IMR-90 (cell line): ENCODE data around the gene ZXDC. TPM values are rescaled to one million over a fixed set of nuclear protein-coding genes. Genes with fewer than 3 reads are reported as not detected.

ENCODE experiments used
- ATAC-seq: fragments of 200-7000 bp; cut with Tn5 transposase; 2 replicates; pipeline ENCODE4 v1.9.1; 2020; ENCODE audit warnings: low read depth, mild to moderate bottlenecking, moderate library complexity
- BruUV-seq: library from RNA; stranded (reverse); fragments of 400-500 nt; replicated peaks from 2 replicates; lab custom pipeline; 2021; lab: Mats Ljungman, UMichigan
- CTCF ChIA-PET: fragments of 300-600 bp; formaldehyde crosslinking; extraction: SDS; loops from one replicate; lab custom pipeline; 2021; ENCODE audit warnings: antibody characterized with exemption; lab: Yijun Ruan, JAX
- POLR2A ChIA-PET: fragments of 300-600 bp; sonication (Branson Sonifier 250); formaldehyde crosslinking; loops from one replicate; lab custom pipeline; 2022; ENCODE audit warnings: antibody characterized with exemption; ENCODE audit not compliant: unreplicated experiment; lab: Charles Lee
- DNase-seq: peaks from one replicate; pipeline ENCODE4 v3.0.0; 2013
- H2AFZ ChIP-seq: replicated peaks from 2 replicates; pipeline ENCODE3; 2013; ENCODE audit warnings: low read length, mild to moderate bottlenecking; ENCODE audit not compliant: poor library complexity
- H2AK5ac ChIP-seq: 2 replicates; pipeline ENCODE4 v1.6.1; 2013; ENCODE audit warnings: low read depth, low read length, inconsistent platforms
- H2AK9ac ChIP-seq: replicated peaks from 2 replicates; pipeline ENCODE3; 2013; ENCODE audit warnings: mild to moderate bottlenecking, low read depth, low read length, moderate library complexity; ENCODE audit not compliant: poor library complexity
- H2BK120ac ChIP-seq: 2 replicates; pipeline ENCODE4 v1.6.1; 2013; ENCODE audit warnings: low read depth, low read length, inconsistent platforms
- H2BK15ac ChIP-seq: 3 replicates; pipeline ENCODE4 v1.6.1; 2013; ENCODE audit warnings: low read depth, low read length, inconsistent platforms
- H2BK20ac ChIP-seq: 2 replicates; pipeline ENCODE4 v1.6.1; 2013; ENCODE audit warnings: low read depth, mild to moderate bottlenecking, inconsistent platforms, low read length, moderate library complexity
- H2BK5ac ChIP-seq: 2 replicates; pipeline ENCODE4 v1.6.1; 2013; ENCODE audit warnings: mild to moderate bottlenecking, low read depth, low read length, inconsistent platforms; ENCODE audit not compliant: poor library complexity, severe bottlenecking
- H3K14ac ChIP-seq: replicated peaks from 2 replicates; pipeline ENCODE4 v1.6.1; 2013; ENCODE audit warnings: low read depth, low read length, inconsistent platforms
- H3K18ac ChIP-seq: 2 replicates; pipeline ENCODE4 v1.6.1; 2013; ENCODE audit warnings: low read depth, low read length, control low read depth
- H3K23ac ChIP-seq: 2 replicates; pipeline ENCODE4 v1.6.1; 2013; ENCODE audit warnings: low read depth, low read length, inconsistent platforms
- H3K27ac ChIP-seq: 2 replicates; pipeline ENCODE4 v1.5.1; 2013; ENCODE audit warnings: mild to moderate bottlenecking, control low read depth, low read length; ENCODE audit not compliant: insufficient read depth
- H3K27me3 ChIP-seq: 2 replicates; pipeline ENCODE4 v1.6.1; 2013; ENCODE audit warnings: low read length; ENCODE audit not compliant: control insufficient read depth, insufficient read depth
- H3K36me3 ChIP-seq: 2 replicates; pipeline ENCODE4 v1.6.1; 2013; ENCODE audit warnings: low read length, mixed read lengths; ENCODE audit not compliant: control insufficient read depth, insufficient read depth
- H3K4ac ChIP-seq: 2 replicates; pipeline ENCODE4 v1.6.1; 2013; ENCODE audit warnings: low read depth, low read length, inconsistent platforms
- H3K4me1 ChIP-seq: 2 replicates; pipeline ENCODE4 v1.6.1; 2013; ENCODE audit warnings: low read length, mixed read lengths; ENCODE audit not compliant: control insufficient read depth, insufficient read depth
- H3K4me2 ChIP-seq: 2 replicates; pipeline ENCODE4 v1.6.1; 2013; ENCODE audit warnings: low read depth, mild to moderate bottlenecking, control low read depth, low read length, moderate library complexity
- H3K4me3 ChIP-seq: 2 replicates; pipeline ENCODE4 v1.5.1; 2013; ENCODE audit warnings: low read depth, mild to moderate bottlenecking, control low read depth, low read length, moderate library complexity; ENCODE audit not compliant: insufficient read depth
- H3K56ac ChIP-seq: 2 replicates; pipeline ENCODE4 v1.6.1; 2013; ENCODE audit warnings: low read length, inconsistent platforms; ENCODE audit not compliant: insufficient read depth; ENCODE audit errors: extremely low read depth
- H3K79me1 ChIP-seq, 2 experiments: 2 replicates each; pipeline ENCODE4 v1.6.1; 2013; ENCODE audit warnings: low read length in 2 of 2, inconsistent platforms in 1 of 2, low read depth in 1 of 2
- H3K9ac ChIP-seq: 2 replicates; pipeline ENCODE4 v1.6.1; 2013; ENCODE audit warnings: low read depth, low read length, control low read depth
- H3K9me1 ChIP-seq: 2 replicates; pipeline ENCODE4 v1.6.1; 2013; ENCODE audit warnings: low read length, inconsistent platforms; ENCODE audit not compliant: insufficient read depth
- H3K9me3 ChIP-seq: 2 replicates; pipeline ENCODE4 v1.6.1; 2013; ENCODE audit warnings: low read length; ENCODE audit not compliant: control insufficient read depth, insufficient read depth
- H4K20me1 ChIP-seq: 2 replicates; pipeline ENCODE4 v1.6.1; 2013; ENCODE audit warnings: low read length, inconsistent platforms; ENCODE audit not compliant: insufficient read depth
- H4K5ac ChIP-seq: 2 replicates; pipeline ENCODE4 v1.6.1; 2013; ENCODE audit warnings: mild to moderate bottlenecking, low read depth, low read length, control low read depth
- H4K8ac ChIP-seq, 2 experiments: 2 replicates each; pipeline ENCODE4 v1.6.1; 2013; ENCODE audit warnings: low read depth in 2 of 2, low read length in 2 of 2, control low read depth in 1 of 2, inconsistent platforms in 1 of 2
- H4K91ac ChIP-seq: 2 replicates; pipeline ENCODE4 v1.6.1; 2013; ENCODE audit warnings: low read depth, low read length, inconsistent platforms; ENCODE audit not compliant: insufficient read depth
- BHLHE40 ChIP-seq: fragments of 150-350 bp; IDR thresholded peaks from 2 replicates; pipeline ENCODE4 v1.6.1; 2016; ENCODE audit warnings: mild to moderate bottlenecking, low read depth, low read length
- CEBPB ChIP-seq: IDR thresholded peaks from 2 replicates; pipeline ENCODE4 v1.6.1; 2012; ENCODE audit warnings: low read depth, low read length, improper control_type of control experiment
- CHD1 ChIP-seq: IDR thresholded peaks from 2 replicates; pipeline ENCODE4 v1.6.1; 2012; ENCODE audit warnings: low read depth, low read length, improper control_type of control experiment
- CTCF ChIP-seq: conservative IDR thresholded peaks from 2 replicates; pipeline ENCODE4 v1.5.1; 2012; ENCODE audit warnings: mild to moderate bottlenecking, low read depth, low read length, improper control_type of control experiment
- ELK1 ChIP-seq: fragments of 150-350 bp; IDR thresholded peaks from 2 replicates; pipeline ENCODE4 v1.6.1; 2016; ENCODE audit warnings: low read depth, mild to moderate bottlenecking, low read length, moderate library complexity, borderline replicate concordance
- MAFK ChIP-seq: IDR thresholded peaks from 2 replicates; pipeline ENCODE4 v1.6.1; 2012; ENCODE audit warnings: low read depth, low read length, improper control_type of control experiment
- MAZ ChIP-seq: IDR thresholded peaks from 2 replicates; pipeline ENCODE4 v1.6.1; 2012; ENCODE audit warnings: low read depth, mild to moderate bottlenecking, low read length, improper control_type of control experiment, moderate library complexity, borderline replicate concordance
- RAD21 ChIP-seq: IDR thresholded peaks from 2 replicates; pipeline ENCODE4 v1.6.1; 2012; ENCODE audit warnings: low read length, improper control_type of control experiment
- RFX5 ChIP-seq: IDR thresholded peaks from 2 replicates; pipeline ENCODE4 v1.8.0; 2012; ENCODE audit warnings: low read depth, mild to moderate bottlenecking, low read length, moderate library complexity
- SMC3 ChIP-seq: fragments of 150-350 bp; IDR thresholded peaks from 2 replicates; pipeline ENCODE4 v1.6.1; 2016; ENCODE audit warnings: low read depth, mild to moderate bottlenecking, antibody characterized with exemption, low read length, moderate library complexity
- WGBS, 2 experiments: methylation state at CpG; one replicate each; pipeline versions ENCODE4 v1.1.5 to v1.1.7; 2013; ENCODE audit warnings: missing lambda C conversion rate in 2 of 2; ENCODE audit not compliant: insufficient read length in 1 of 2; ENCODE audit errors: extremely low coverage in 2 of 2; 5-methylcytosine and 5-hydroxymethylcytosine counted together
- dilution Hi-C: fragments of 300-500 bp; cut with HindIII; formaldehyde crosslinking; loops from one replicate; pipeline ENCODE4 v1.14.3; 2018; ENCODE audit warnings: low sequenced_read_pairs; ENCODE audit not compliant: unreplicated experiment
- in situ Hi-C: fragments of 300-500 bp; cut with MboI; formaldehyde crosslinking; loops from 3 replicates; pipeline ENCODE4 v1.14.3; 2019; ENCODE audit warnings: low sequenced_read_pairs, inconsistent platforms, mixed read lengths
- intact Hi-C: fragments of 100-400 bp; cut with micrococcal nuclease; formaldehyde crosslinking; loops from 2 replicates; pipeline ENCODE4 v1.10.0; 2022
- polyA plus RNA-seq, 3 experiments: library from polyadenylated mRNA; depleted of rRNA; stranded (reverse); fragments of >200 nt; gene quantifications; 2 replicates each; pipeline ENCODE4 v1.2.3, GENCODE V29; 2012; ENCODE audit warnings: low replicate concordance in 1 of 3
- total RNA-seq: library from RNA; depleted of rRNA; stranded (reverse); fragments of >200 nt; gene quantifications from 2 replicates; pipeline ENCODE4 v1.2.3, GENCODE V29; 2012

The ZXDC gene
- total and polyA plus RNA-seq, 2 of the 4 experiments (the other 2 are of a cell fraction): 11.5 to 14.3 TPM

- H3K14ac ChIP-seq: no peak overlapping the region
- CTCF ChIA-PET: no interaction called here
- no peak overlapping the region for H3K4me2 ChIP-seq
- no peak overlapping the region for H3K27ac ChIP-seq
- no peak overlapping the region for H2BK20ac ChIP-seq
- ATAC-seq: no peak
- no peak overlapping the region for H2BK15ac ChIP-seq
- no peak overlapping the region for H3K9ac ChIP-seq
- H4K5ac ChIP-seq: no peak overlapping the region
- no peak overlapping the region for H2BK120ac ChIP-seq
- H4K20me1 ChIP-seq: no peaks in the 10 kb centered on the region
- 78% methylated on average over 5 of the region's 8 CpGs; no CpG with 5 or more reads in 1 of the 2 experiments for WGBS, 2 experiments
- H2AK9ac ChIP-seq: no peak overlapping the region
- no peak for DNase-seq
- intact Hi-C loops: no loop called here
- H3K4me1 ChIP-seq: no peaks in the 10 kb centered on the region
- no peaks in the 10 kb centered on the region for H3K9me1 ChIP-seq
- POLR2A ChIA-PET: no interaction called here
- H3K36me3 ChIP-seq: no peaks in the 10 kb centered on the region
- dilution Hi-C loops: no loop called here
- no peak overlapping the region for H2AK5ac ChIP-seq
- H3K79me1 ChIP-seq: no peaks in the 10 kb centered on the region
- H4K8ac ChIP-seq: no peak overlapping the region
- no peak overlapping the region for H3K4me3 ChIP-seq
- no TSS peak for BruUV-seq
- in situ Hi-C loops: no loop called here
- H3K9me3 ChIP-seq: no peaks in the 10 kb centered on the region
- no peak overlapping the region for H2AFZ ChIP-seq
- no peak overlapping the region for H4K91ac ChIP-seq
- TF ChIP-seq BHLHE40 (no peak), RFX5 (no peak), CHD1 (no peak), CTCF (no peak), MAFK (no peak), RAD21 (no peak), ELK1 (no peak), MAZ (no peak), CEBPB (no peak), SMC3 (no peak)
- no peak overlapping the region for H3K56ac ChIP-seq
- H3K23ac ChIP-seq: no peak overlapping the region
- no peak overlapping the region for H3K4ac ChIP-seq
- no peak overlapping the region for H3K18ac ChIP-seq
- H3K27me3 ChIP-seq: peaks cover 24% of the 10 kb centered on the region; the same call in 1 of the 2 replicates
- H2BK5ac ChIP-seq: no peak overlapping the region
Observed at GRCh38 chr3:126495786-126496185, 20.1 kb upstream of the ZXDC start.
